Stimulated activated naive CD8-positive, alpha-beta T cell treated with anti-CD3 and anti-CD28 coated beads, Interleukin-15, amount 100 ng/mL, for 72 hours (primary cell): Measurements from ENCODE around the gene SLC10A4.
A peak's percentile ranks its signal among the peaks of the same experiment; 100 is the strongest.
"Not testable (repeated sequence)": the region's sequence is repeated elsewhere in the genome, so short reads cannot be mapped to it uniquely, and the experiment has no call there.

Source experiments
- ATAC-seq: fragments of 150-1000 bp; cut with Tn5 transposase; 2 replicates; pipeline ENCODE4 v1.10.0; 2021; ENCODE audit warnings: mild to moderate bottlenecking, moderate library complexity
- DNase-seq, 2 donors: peaks; one replicate each; pipeline ENCODE4 v3.0.0; 2021 to 2022
- H3K27ac Mint-ChIP-seq, 2 donors: one replicate each; pipeline ENCODE4 v1.8.0; 2022; ENCODE audit warnings: mild to moderate bottlenecking in 2 of 2, mixed read lengths in 2 of 2, moderate library complexity in 2 of 2
- H3K27me3 Mint-ChIP-seq: one replicate; pipeline ENCODE4 v1.8.0; 2022; ENCODE audit warnings: mixed read lengths
- H3K4me1 Mint-ChIP-seq: one replicate; pipeline ENCODE4 v1.8.0; 2022; ENCODE audit warnings: mild to moderate bottlenecking, mixed read lengths
- H3K4me3 Mint-ChIP-seq, 2 donors: one replicate each; pipeline ENCODE4 v1.8.0; 2022; ENCODE audit warnings: mild to moderate bottlenecking in 2 of 2, mixed read lengths in 2 of 2, moderate library complexity in 1 of 2
- H3K9me3 Mint-ChIP-seq, 2 donors: one replicate each; pipeline ENCODE4 v1.8.0; 2022; ENCODE audit warnings: mixed read lengths in 2 of 2

Gene SLC10A4, protein sequence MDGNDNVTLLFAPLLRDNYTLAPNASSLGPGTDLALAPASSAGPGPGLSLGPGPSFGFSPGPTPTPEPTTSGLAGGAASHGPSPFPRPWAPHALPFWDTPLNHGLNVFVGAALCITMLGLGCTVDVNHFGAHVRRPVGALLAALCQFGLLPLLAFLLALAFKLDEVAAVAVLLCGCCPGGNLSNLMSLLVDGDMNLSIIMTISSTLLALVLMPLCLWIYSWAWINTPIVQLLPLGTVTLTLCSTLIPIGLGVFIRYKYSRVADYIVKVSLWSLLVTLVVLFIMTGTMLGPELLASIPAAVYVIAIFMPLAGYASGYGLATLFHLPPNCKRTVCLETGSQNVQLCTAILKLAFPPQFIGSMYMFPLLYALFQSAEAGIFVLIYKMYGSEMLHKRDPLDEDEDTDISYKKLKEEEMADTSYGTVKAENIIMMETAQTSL

DNA sequence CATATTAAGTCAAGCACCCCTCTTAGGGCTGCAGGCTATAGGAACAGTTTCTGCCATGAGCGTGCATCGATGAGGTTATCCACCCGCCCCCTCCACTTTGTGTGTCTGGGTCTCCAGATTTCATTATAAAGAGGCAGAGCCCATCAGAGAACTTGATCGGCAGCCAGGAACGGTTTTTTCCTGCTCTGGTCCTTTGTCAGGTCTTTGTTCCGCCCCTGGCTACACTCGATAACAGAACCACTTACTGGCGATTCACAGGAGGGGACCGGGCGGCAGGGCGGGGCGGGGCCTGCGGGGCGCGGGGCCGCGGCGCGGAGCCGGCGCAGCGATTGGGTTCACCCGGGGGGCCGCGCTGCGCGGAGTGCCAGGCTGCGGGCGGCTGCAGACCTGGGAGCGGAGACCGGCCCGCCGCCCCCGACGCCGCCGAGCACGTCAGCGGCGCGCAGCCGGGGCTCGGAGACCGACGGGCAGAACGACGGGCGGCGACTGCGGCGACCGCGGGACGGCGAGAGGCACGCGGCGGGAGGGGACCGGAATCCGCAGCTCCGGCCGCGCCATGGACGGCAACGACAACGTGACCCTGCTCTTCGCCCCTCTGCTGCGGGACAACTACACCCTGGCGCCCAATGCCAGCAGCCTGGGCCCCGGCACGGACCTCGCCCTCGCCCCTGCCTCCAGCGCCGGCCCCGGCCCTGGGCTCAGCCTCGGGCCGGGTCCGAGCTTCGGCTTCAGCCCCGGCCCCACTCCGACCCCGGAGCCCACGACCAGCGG lies at the start of gene SLC10A4:
Gene SLC10A4 (plus strand): TSS at position 338 of the 771 bp plus-strand sequence. CDS start 219 bp downstream, at position 557.
- ATAC-seq (peak; percentile 63), DNase-seq (no peak)
- peaks cover 69% of the 10 kb centered on the region for H3K27me3 Mint-ChIP-seq
- no peaks in the 10 kb centered on the region for H3K9me3 Mint-ChIP-seq
- H3K27ac Mint-ChIP-seq, result no peak within 1 kb of the TSS
- H3K4me3 Mint-ChIP-seq, result peak within 1 kb of the TSS; percentile 52 to 81
- peaks cover 14% of the 10 kb centered on the region for H3K4me1 Mint-ChIP-seq

DNA sequence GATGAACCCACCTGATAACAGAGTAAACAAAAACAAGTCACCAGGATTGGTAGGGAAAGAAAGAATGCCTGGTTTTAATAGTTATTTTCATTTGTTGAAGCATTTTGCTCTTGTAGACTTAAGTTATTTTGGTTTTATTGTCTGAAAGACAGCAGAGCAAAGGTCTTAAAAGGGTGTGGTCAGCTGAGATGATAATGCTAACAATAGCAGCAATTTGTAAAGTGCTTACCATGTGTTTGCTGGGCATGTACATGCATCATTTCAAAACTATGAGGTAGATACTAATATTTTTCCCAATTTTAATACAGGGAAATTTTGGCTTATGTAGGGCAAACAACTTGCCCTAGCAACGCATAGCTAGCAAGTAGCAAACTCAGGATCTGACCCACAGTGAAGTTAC lies 46.8 kb upstream of the SLC10A4 start:
- Mint-ChIP-seq H3K27ac (no peak overlapping the region), H3K4me1 (peaks cover 9% of the 10 kb centered on the region), H3K27me3 (peaks cover 11% of the 10 kb centered on the region), H3K9me3 (no peaks in the 10 kb centered on the region), H3K4me3 (no peak overlapping the region)
- DNase-seq (no peak), ATAC-seq (no peak)

DNA sequence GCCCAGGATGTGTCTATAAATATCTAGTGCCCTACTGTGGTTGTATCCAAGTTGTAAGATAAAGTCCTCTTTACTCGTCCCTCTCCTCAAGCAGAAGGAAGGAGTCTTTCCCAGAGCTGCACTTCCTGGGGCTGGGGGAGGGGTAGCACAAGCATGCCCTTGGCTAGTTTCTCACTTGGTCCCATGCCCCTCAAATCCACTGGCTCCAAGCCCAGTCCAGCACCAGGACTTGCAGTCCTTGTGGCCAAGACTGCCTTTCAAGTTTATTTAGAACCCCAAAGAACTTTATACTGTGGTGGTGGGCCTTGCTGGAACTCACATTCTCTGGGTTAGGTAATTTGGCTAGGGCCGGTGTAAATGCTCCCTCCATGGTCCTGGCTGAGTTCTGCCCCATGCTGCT lies 43.2 kb upstream of the SLC10A4 start:
- Mint-ChIP-seq H3K27ac (no peak overlapping the region), H3K9me3 (no peaks in the 10 kb centered on the region), H3K27me3 (peaks cover 11% of the 10 kb centered on the region), H3K4me1 (no peaks in the 10 kb centered on the region), H3K4me3 (no peak overlapping the region)
- DNase-seq, result no peak
- ATAC-seq, result no peak

DNA sequence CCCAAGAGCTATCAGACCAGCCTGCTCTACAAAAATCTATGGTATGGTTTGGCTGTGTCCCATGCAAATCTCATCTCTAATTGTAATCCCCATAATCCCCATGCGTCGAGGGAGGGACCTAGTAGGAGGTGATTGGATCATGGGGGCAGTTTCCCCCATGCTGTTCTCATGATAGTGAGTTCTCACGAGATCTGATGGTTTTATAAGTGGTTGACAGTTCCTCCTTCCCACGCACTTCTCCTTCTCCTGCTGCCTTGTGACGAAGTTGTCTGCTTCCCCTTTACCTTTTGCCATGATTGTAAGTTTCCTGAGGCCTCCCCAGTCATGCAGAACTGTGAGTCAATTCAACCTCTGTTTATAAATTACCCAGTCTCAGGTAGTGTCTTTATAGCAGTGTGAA lies 42.2 kb upstream of the SLC10A4 start:
- peaks cover 11% of the 10 kb centered on the region for H3K27me3 Mint-ChIP-seq
- H3K4me1 Mint-ChIP-seq, ATAC-seq, DNase-seq, H3K9me3 Mint-ChIP-seq, H3K27ac Mint-ChIP-seq, H3K4me3 Mint-ChIP-seq: not testable (repeated sequence)

DNA sequence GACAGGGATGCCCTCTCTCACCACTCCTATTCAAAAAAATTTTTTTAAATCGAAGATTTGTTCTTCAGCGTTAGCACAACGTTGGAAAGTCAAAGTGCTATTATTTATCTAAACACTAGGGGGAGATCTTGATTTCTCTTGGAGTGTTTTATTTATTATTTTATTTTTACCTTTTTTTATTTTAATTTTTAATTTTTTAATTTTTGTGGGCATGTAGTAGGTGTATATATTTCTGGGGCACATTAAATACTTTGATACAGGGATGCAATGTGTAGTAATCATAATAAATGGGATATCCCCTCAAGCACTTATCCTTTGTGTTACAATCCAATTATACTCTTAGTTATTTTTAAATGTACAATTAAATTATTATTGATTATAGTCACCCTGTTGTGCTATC lies 37.4 kb upstream of the SLC10A4 start:
- Mint-ChIP-seq H3K4me1 (no peaks in the 10 kb centered on the region), H3K27ac (no peak overlapping the region), H3K4me3 (no peak overlapping the region), H3K9me3 (no peaks in the 10 kb centered on the region), H3K27me3 (peaks cover 4% of the 10 kb centered on the region)
- no peak for DNase-seq
- ATAC-seq, result no peak

DNA sequence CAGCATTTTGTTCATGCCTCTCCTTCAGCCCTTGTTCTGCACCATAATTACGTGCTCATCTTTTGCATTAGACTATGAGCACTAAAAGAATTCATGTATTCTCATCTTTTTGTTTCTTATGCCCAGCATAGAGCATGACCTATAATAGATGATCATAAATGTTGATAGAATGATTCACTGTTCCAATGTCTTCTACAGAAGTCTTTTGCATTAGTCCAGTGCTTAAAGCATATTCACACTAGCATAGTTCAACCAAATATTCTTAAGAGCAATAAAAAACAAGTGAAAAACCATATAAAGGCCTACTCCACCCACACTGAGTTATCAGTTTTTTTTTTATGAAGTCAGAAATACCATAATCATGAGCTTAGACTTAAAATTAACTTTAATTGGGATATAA lies 36.5 kb upstream of the SLC10A4 start:
- H3K4me1 Mint-ChIP-seq, result no peaks in the 10 kb centered on the region
- H3K9me3 Mint-ChIP-seq, result no peaks in the 10 kb centered on the region
- no peaks in the 10 kb centered on the region for H3K27me3 Mint-ChIP-seq
- ATAC-seq (no peak), DNase-seq (no peak)
- H3K27ac Mint-ChIP-seq, result no peak overlapping the region
- H3K4me3 Mint-ChIP-seq, result no peak overlapping the region

DNA sequence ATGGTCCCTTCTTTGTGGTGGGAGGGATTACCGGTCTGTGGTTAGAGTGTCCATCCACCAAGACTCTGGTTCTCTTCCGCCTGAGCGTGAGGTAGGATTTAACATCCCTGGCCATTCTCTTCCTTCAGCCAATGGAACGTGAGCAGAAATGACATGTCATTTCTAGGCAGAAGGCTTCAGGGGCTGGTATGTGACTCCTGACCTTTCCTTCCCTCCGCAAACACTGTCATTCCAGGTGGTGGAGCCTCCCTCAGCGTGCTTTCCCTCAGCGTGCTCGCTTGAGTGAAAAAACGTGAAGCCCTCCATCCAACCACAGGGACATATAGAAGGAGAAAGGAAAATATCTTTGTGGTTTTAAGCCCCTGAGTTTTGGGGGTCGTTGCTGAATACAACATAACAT lies 34.0 kb upstream of the SLC10A4 start:
- Mint-ChIP-seq H3K4me3 (no peak overlapping the region), H3K9me3 (no peaks in the 10 kb centered on the region), H3K27ac (no peak overlapping the region), H3K27me3 (no peaks in the 10 kb centered on the region), H3K4me1 (no peaks in the 10 kb centered on the region)
- no peak for ATAC-seq
- DNase-seq, result no peak

DNA sequence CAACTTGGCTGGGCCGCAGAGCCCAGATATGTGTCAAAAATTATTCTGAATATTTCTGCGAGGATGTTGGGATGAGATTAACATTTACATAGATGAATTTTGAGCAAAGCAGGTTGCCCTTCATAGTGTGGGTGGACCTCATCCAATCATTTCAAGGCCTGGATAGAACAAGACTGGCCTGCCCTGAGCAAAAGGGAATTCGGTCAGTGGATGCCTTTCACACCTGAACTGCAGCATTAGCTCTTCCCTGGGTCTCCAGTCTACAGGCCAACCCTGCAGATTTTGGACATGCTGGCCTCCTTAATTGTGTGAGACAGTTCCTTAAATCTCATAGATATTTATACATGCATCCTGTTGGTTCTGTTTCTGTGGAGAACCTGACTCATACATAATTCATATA lies 32.4 kb upstream of the SLC10A4 start:
- no peaks in the 10 kb centered on the region for H3K27me3 Mint-ChIP-seq
- ATAC-seq, result no peak

DNA sequence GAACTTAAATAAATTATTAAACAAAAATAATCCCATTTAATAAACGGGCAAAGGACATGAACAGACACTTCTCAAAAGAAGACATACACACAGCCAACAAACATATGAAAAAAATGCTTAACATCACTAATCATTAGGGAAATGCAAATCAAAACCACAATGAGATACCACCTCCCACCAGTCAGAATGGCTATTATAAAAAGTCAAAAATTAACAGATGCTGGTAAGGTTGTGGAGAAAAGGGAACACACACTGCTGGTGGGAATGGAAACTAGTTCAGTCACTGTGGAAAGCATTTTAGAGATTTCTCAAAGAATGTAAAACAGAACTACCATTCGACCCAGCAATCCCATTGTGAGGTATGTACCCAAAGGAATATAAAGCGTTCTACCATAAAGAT lies 31.5 kb upstream of the SLC10A4 start:
- ATAC-seq, H3K4me3 Mint-ChIP-seq, H3K27me3 Mint-ChIP-seq, DNase-seq, H3K9me3 Mint-ChIP-seq, H3K27ac Mint-ChIP-seq, H3K4me1 Mint-ChIP-seq: not testable (repeated sequence)

More for the DNA sequence above, 32.4 kb upstream of the SLC10A4 start:
- no peak for DNase-seq
- Mint-ChIP-seq H3K27ac (no peak overlapping the region), H3K4me1 (no peaks in the 10 kb centered on the region), H3K4me3 (no peak overlapping the region), H3K9me3 (no peaks in the 10 kb centered on the region)

DNA sequence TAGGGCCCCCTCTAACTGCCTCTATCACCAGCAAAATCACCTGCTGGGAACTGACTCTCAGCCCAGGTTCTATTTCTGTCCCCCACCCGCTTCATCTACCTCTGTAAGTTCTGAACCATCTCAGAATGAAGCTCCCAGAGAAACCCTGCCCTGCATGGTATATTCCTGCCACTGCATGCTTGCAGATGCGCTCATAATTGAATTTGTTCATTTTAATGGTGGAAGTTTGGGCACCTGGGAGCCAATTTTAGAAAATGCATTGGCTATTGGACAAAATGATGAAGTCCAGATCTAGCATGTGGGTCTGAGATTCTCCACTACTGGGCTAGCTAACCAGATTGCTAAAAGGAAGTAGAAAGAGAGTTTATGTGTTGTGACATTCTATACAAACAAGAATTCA lies 28.6 kb upstream of the SLC10A4 start:
- no peaks in the 10 kb centered on the region for H3K4me1 Mint-ChIP-seq
- H3K4me3 Mint-ChIP-seq, result no peak overlapping the region
- peaks cover 0 to 17% of the 10 kb centered on the region in 2 donors for H3K9me3 Mint-ChIP-seq
- DNase-seq (no peak), ATAC-seq (no peak)
- no peaks in the 10 kb centered on the region for H3K27me3 Mint-ChIP-seq
- H3K27ac Mint-ChIP-seq, result no peak overlapping the region

DNA sequence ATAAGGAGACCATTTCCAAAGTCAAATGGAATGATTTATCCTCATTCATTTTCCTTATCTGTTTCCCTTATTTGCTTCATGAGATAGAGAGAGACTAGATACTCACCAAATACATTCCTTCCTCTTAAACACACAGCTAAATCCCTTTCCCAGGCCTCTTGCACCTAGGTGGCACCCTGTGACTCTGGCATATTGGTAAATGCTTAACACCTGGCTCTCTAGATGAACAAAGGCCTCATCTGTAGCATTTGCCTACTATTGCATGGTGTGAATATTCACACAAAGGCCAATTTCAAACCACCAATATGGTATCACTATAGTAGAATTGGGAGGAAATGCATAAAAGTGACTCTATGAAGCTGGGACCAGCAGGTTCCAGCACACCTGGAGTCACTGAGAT lies 22.1 kb upstream of the SLC10A4 start:
- Mint-ChIP-seq H3K4me1 (no peaks in the 10 kb centered on the region), H3K27ac (no peak overlapping the region), H3K4me3 (no peak overlapping the region), H3K27me3 (no peaks in the 10 kb centered on the region), H3K9me3 (peaks cover 5 to 17% of the 10 kb centered on the region in 2 donors)
- ATAC-seq, result no peak
- no peak for DNase-seq

DNA sequence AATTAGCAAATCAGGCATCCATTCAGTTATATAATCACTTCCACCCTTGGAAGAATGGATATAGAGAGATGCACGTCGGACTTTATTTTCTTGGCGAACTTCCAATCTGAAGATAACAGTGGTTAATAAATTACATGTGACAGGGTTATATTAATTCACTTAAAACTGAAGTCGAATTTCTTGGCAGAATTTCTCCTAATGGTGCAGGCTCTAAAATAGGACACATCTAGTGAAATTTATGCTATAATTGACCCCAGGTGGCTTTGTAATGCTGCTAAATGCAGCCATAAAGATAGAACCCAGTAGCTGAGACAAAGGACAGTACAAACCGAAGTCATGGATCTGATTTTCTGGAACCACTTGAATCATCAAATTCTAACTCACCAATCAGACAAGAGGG lies 20.8 kb upstream of the SLC10A4 start:
- Mint-ChIP-seq H3K9me3 (peaks cover 5 to 15% of the 10 kb centered on the region in 2 donors), H3K27me3 (no peaks in the 10 kb centered on the region), H3K27ac (no peak overlapping the region), H3K4me3 (no peak overlapping the region), H3K4me1 (no peaks in the 10 kb centered on the region)
- DNase-seq, result no peak
- ATAC-seq, result no peak

DNA sequence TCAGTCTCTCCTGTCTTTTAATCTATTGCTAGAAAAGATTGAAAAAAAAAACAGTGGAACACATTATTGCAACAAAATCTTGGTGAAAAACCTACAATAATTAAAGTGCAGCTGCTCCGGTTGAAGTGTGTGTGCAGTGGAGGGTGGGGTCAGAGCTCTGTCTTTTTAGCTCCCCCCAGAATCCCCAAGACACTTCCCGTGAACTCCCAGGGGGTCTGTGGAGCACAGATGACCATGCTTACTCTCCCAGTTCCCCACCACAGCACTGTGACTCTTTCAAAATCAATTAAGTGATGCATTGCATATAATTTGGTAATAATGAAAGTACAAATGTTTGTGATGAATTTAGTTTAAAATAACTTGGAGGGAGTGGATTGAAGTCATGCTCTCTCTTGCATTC lies 15.7 kb upstream of the SLC10A4 start:
- no peak for ATAC-seq
- Mint-ChIP-seq H3K27me3 (peaks cover 20% of the 10 kb centered on the region), H3K4me1 (no peaks in the 10 kb centered on the region), H3K27ac (no peak overlapping the region), H3K4me3 (no peak overlapping the region), H3K9me3 (peaks cover 0 to 5% of the 10 kb centered on the region in 2 donors)
- DNase-seq, result no peak

DNA sequence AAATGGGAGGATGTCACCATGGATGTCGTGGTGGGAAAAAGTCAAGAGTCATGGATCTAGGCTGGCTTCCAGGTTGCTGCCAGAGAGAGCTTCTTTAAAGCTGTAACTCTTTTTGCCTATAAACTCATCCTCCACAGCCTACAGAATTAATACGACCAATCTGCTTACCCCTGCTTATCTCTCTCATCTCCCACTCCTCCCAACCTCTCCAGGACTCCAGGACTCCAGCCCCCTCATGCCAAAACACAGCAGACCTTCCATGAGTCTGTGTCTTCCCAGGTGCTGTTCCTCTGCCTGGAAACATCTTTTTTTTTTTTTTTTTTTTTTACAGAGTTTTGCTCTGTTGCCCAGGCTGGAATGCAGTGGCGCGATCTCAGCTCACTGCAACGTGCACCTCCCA lies 15.3 kb upstream of the SLC10A4 start:
- ATAC-seq (no peak), DNase-seq (no peak)
- Mint-ChIP-seq H3K27me3 (peaks cover 20% of the 10 kb centered on the region), H3K27ac (no peak overlapping the region), H3K9me3 (peaks cover 0 to 5% of the 10 kb centered on the region in 2 donors), H3K4me3 (no peak overlapping the region), H3K4me1 (no peaks in the 10 kb centered on the region)

DNA sequence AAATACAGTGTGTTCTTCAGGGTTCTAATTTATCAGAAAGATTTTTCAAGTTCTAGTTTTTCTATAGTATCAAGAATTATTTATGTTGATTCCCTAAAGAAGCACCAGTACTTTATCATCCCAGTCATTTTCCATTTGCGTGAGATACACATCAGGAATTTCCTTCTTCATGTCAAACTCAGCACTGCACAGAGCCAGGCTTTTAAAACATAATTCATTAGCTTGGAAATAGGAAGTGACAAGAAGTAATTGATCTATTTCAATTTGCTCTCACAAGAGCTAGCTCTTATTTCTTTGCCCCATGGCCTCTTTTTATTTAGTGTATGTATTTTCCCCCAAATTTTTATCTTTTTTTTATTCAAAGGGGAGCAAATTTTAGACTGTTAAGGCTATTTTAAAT lies 13.0 kb upstream of the SLC10A4 start:
- Mint-ChIP-seq H3K4me3 (no peak overlapping the region), H3K27me3 (peaks cover 20% of the 10 kb centered on the region), H3K27ac (no peak overlapping the region), H3K4me1 (no peaks in the 10 kb centered on the region), H3K9me3 (no peaks in the 10 kb centered on the region)
- DNase-seq, result no peak
- no peak for ATAC-seq

DNA sequence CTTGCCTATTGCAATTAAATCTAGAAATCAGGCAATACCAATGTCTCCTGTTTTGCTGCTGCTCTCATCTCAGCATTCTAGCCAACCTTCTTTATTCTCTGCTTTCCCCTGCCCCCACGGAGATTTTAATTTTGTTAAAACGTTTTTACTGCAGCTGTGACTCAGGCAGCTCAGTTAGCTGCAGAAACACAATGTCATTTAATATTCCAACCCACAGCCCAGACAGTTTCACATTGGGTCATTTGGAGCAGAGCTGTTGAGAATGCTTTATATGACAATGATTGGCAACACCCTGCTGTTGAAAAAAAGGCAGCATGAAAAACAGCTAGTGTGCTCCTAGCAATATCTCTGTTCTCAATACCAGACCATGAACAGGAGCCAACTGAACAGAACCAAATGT lies 12.6 kb upstream of the SLC10A4 start:
- DNase-seq, result no peak
- no peak overlapping the region for H3K4me3 Mint-ChIP-seq
- ATAC-seq, result no peak
- H3K27me3 Mint-ChIP-seq, result peaks cover 20% of the 10 kb centered on the region
- no peak overlapping the region for H3K27ac Mint-ChIP-seq
- no peaks in the 10 kb centered on the region for H3K9me3 Mint-ChIP-seq
- no peaks in the 10 kb centered on the region for H3K4me1 Mint-ChIP-seq
